Mammary epithelial cell (primary cell): ENCODE data around the gene CHAF1B.

ENCODE experiments used
- CTCF ChIP-seq, 2 donors: IDR thresholded peaks in 1 of 2; conservative IDR thresholded peaks in 1 of 2; 2 replicates each; pipeline ENCODE4 v1.5.1; 2011 to 2012; ENCODE audit warnings: inconsistent platforms in 2 of 2, low read length in 2 of 2, mild to moderate bottlenecking in 2 of 2, control low read depth in 1 of 2, low read depth in 1 of 2; ENCODE audit not compliant: insufficient read depth in 1 of 2; ENCODE audit errors: extremely low read depth in 1 of 2
- EZH2 ChIP-seq: IDR thresholded peaks from 2 replicates; pipeline ENCODE4 v1.6.1; 2012; ENCODE audit warnings: low read length, inconsistent platforms, borderline replicate concordance

- TF ChIP-seq CTCF (conservative IDR thresholded peaks at IDR 0.05 in 1 of 2, IDR thresholded peaks at IDR 0.05 in 1 of 2; ENCODE audit: extremely low read depth in 1 of 2, insufficient read depth in 1 of 2, low read depth in 1 of 2, low read length in 2 of 2) (no peak), EZH2 (no peak)
These were observed 78.8 kb downstream of the CHAF1B start for GRCh38 chr21:36463991-36464390.
